Measurements from ENCODE around the gene SPACA1.

The SPACA1 gene

GRCh38 chr6:88086792-88087191 is 39.2 kb downstream of the SPACA1 start:
- no peak for DNase-seq (ENCODE audit: low spot score)
- H3K4me3 ChIP-seq = no peak overlapping the region
- H3K27ac ChIP-seq = no peak overlapping the region
- TF ChIP-seq, protein P1, sequence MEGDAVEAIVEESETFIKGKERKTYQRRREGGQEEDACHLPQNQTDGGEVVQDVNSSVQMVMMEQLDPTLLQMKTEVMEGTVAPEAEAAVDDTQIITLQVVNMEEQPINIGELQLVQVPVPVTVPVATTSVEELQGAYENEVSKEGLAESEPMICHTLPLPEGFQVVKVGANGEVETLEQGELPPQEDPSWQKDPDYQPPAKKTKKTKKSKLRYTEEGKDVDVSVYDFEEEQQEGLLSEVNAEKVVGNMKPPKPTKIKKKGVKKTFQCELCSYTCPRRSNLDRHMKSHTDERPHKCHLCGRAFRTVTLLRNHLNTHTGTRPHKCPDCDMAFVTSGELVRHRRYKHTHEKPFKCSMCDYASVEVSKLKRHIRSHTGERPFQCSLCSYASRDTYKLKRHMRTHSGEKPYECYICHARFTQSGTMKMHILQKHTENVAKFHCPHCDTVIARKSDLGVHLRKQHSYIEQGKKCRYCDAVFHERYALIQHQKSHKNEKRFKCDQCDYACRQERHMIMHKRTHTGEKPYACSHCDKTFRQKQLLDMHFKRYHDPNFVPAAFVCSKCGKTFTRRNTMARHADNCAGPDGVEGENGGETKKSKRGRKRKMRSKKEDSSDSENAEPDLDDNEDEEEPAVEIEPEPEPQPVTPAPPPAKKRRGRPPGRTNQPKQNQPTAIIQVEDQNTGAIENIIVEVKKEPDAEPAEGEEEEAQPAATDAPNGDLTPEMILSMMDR (IDR thresholded peaks at IDR 0.05) = no peak

DNA sequence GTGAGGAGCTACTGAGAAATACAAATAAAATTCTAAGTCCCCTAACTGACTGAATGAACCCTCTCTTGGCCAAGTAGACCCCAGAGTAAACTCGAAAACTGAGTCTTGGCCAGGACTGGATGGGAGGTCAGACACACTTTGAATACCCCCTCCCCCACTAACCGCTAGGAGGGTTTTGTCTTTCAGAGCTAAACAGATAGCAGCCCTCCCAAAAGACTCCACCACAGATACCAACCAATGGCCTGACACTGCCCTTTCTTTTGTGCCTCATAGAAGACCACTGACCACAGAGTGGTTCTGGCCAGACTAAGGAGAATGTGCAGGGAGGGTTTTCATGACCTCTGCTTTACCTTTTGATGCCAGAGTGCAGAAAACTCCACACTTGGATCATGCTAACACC is 42.1 kb downstream of the SPACA1 start:
- TF ChIP-seq, protein P1 (IDR thresholded peaks at IDR 0.05) = no peak
- no peak for DNase-seq (ENCODE audit: low spot score)
- Histone ChIP-seq H3K4me3 (no peak overlapping the region), H3K27ac (no peak overlapping the region)

- DNase-seq (ENCODE audit: low spot score) = no peak
- TF ChIP-seq, protein P1 (IDR thresholded peaks at IDR 0.05) = no peak
- Histone ChIP-seq H3K27ac (no peak overlapping the region), H3K4me3 (no peak overlapping the region)
Measured at GRCh38 chr6:88105741-88106340, 58.2 kb downstream of the SPACA1 start.

DNA sequence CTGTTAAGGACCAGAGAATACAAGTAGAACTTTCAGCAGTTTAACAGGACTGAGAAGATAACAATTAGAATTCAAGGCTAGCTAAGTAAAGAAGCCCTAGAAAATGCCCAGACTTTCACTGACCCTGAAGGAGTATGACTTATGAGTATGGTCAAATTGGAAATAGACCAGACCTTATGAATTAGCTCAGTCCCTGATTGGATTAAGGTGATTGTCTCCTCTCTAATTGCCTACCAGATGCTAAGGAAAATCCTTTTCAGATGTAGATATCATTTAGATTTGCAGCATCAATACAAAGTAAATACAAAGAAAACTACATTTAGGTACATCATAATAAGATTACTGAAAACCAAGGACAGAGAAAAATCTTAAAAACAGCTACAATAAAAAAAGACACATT is 59.6 kb downstream of the SPACA1 start:
- Histone ChIP-seq H3K4me3 (no peak overlapping the region), H3K27ac (no peak overlapping the region)
- TF ChIP-seq, protein P1 (IDR thresholded peaks at IDR 0.05) = no peak
- DNase-seq (ENCODE audit: low spot score) = no peak

GRCh38 chr6:88111991-88112390 is 64.3 kb downstream of the SPACA1 start:
- H3K4me3 ChIP-seq = no peak overlapping the region
- TF ChIP-seq, protein P1 (IDR thresholded peaks at IDR 0.05) = no peak
- H3K27ac ChIP-seq = no peak overlapping the region
- no peak for DNase-seq (ENCODE audit: low spot score)

DNA sequence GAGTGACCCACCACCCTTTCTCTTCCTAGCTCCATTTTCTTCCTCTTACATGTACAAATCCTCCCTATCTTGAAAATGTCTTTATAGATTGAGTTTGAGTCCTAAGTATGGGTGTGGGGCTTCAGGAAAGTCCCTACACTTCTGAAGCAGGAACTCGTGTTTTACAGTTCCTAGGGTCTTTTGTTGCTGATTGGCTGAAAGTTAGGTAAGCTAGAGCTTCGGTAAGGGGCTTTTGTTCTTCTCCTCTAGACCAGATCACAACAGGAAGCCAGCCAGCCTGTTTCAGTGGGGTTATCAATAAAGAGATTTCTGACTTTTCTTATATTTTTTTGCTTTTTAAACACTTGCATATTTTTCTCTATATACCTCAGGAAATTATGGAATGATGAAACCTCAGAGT is 67.2 kb downstream of the SPACA1 start:
- Histone ChIP-seq H3K27ac (no peak overlapping the region), H3K4me3 (no peak overlapping the region)
- no peak for DNase-seq (ENCODE audit: low spot score)
- TF ChIP-seq, protein P1 (IDR thresholded peaks at IDR 0.05) = no peak

GRCh38 chr6:88115307-88115706 is 67.7 kb downstream of the SPACA1 start:
- DNase-seq (ENCODE audit: low spot score) = no peak
- Histone ChIP-seq H3K4me3 (no peak overlapping the region), H3K27ac (no peak overlapping the region)
- TF ChIP-seq, protein P1 (IDR thresholded peaks at IDR 0.05) = no peak
